ENCODE measurements around the gene MORN1. TPM values are rescaled to one million over a fixed set of nuclear protein-coding genes. Genes with fewer than 3 reads are reported as not detected.

Gene MORN1
- total and polyA plus RNA-seq, 2 of the 8 experiments (the other 6 are each of a cell fraction or from before 2014, with no cell fraction given): 5.0 to 9.1 TPM

DNA sequence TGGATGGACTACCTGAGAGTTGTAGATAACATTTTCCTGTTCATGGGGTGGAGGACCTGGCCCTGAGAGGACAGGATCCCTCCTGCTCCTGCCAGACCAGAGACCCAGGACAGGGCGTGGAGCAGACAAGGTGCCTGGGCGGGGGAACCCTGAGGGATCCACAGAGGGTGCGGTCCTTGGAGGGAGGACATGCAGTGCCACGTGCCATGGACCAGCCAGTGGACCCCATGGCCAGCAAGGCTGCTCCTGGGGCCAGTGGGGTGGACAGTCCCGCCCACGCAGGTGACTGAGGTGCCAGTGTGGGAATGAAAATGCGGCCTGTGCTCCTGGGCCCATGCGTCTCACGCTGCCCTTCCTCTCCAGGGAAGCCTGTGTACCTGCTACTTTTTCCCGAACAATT is 3.9 kb upstream of the MORN1 start (continued):
- TF ChIP-seq SIN3A (conservative IDR thresholded peaks at IDR 0.05 in 1 of 2, IDR thresholded peaks at IDR 0.05 in 1 of 2; ENCODE audit: low read depth in 1 of 2, low read length in 2 of 2): no peak
- no peak for TF ChIP-seq TBP (IDR thresholded peaks at IDR 0.05; ENCODE audit: low read depth, low read length)
- TF ChIP-seq POLR2AphosphoS5 (IDR thresholded peaks at IDR 0.05; ENCODE audit: low read depth, low read length): no peak
- no peak for TF ChIP-seq CEBPB (IDR thresholded peaks at IDR 0.05; ENCODE audit: low read depth, low read length)
- no peak for TF ChIP-seq SP1 (IDR thresholded peaks at IDR 0.05; ENCODE audit: low read depth, low read length)

Data from H1 (cell line).